Endothelial cell of umbilical vein (primary cell): ENCODE data around the gene PIGT. TPM values are rescaled to one million over a fixed set of nuclear protein-coding genes. Genes with fewer than 3 reads are reported as not detected.

ENCODE experiments used
- BruUV-seq: library from RNA; stranded (reverse); fragments of 400-500 nt; replicated peaks from 2 replicates; lab custom pipeline; 2021; lab: Mats Ljungman, UMichigan
- CTCF ChIA-PET: fragments of 300-600, 350-600 bp; sonication (Branson Sonifier 250); formaldehyde crosslinking; loops from one replicate; lab custom pipeline; 2021; ENCODE audit warnings: antibody characterized with exemption, inconsistent platforms; lab: Charles Lee
- POLR2A ChIA-PET: fragments of 300-600, 350-600 bp; sonication (Branson Sonifier 250); formaldehyde crosslinking; loops from one replicate; lab custom pipeline; 2021; ENCODE audit warnings: antibody characterized with exemption, inconsistent platforms; lab: Charles Lee
- DNase-seq: peaks from one replicate; pipeline ENCODE4 v3.0.0-alpha.2; 2011; ENCODE audit warnings: low read depth, low spot score
- FAIRE-seq: peaks from 2 replicates; lab custom pipeline; 2011; peaks lifted over from hg19 to GRCh38; lab: Jason Lieb, UNC
- H2AFZ ChIP-seq: 2 replicates; pipeline ENCODE4 v1.6.0; 2012; ENCODE audit warnings: low read depth, low read length, control low read depth, inconsistent platforms
- H3K27ac ChIP-seq: 2 replicates; pipeline ENCODE4 v1.5.1; 2011; ENCODE audit warnings: low read depth, mild to moderate bottlenecking, control low read depth, low read length, moderate library complexity; ENCODE audit not compliant: insufficient read depth
- H3K27me3 ChIP-seq, 2 experiments: 2 replicates each; pipeline versions ENCODE4 v1.6.0 to v1.6.1; 2011; ENCODE audit warnings: low read length in 2 of 2, mixed read lengths in 1 of 2; ENCODE audit not compliant: control insufficient read depth in 2 of 2, insufficient read depth in 2 of 2
- H3K36me3 ChIP-seq, 2 experiments: 2 replicates in 1 of 2; 3 replicates in 1 of 2; pipeline ENCODE4 v1.5.1; 2011; ENCODE audit warnings: low read length in 2 of 2, mild to moderate bottlenecking in 1 of 2, moderate library complexity in 1 of 2; ENCODE audit not compliant: control insufficient read depth in 2 of 2, insufficient read depth in 2 of 2; ENCODE audit errors: extremely low read depth in 1 of 2
- H3K4me1 ChIP-seq: 3 replicates; pipeline ENCODE4 v1.5.1; 2011; ENCODE audit warnings: mild to moderate bottlenecking, low read length; ENCODE audit not compliant: control insufficient read depth, insufficient read depth; ENCODE audit errors: extremely low read depth
- H3K4me2 ChIP-seq: 2 replicates; pipeline ENCODE4 v1.6.1; 2011; ENCODE audit warnings: low read length, control low read depth, mixed read lengths; ENCODE audit not compliant: insufficient read depth
- H3K4me3 ChIP-seq, 3 experiments: fragments of 200-600 bp in 1 of 3; sonication (generic), shearing (Covaris generic) in 1 of 3; replicated peaks in 1 of 3; 2 replicates each; pipeline ENCODE4 v1.5.1; 2011 to 2016; ENCODE audit warnings: control low read depth in 3 of 3, low read length in 3 of 3, mild to moderate bottlenecking in 2 of 3, inconsistent platforms in 1 of 3, low read depth in 1 of 3, moderate library complexity in 1 of 3; ENCODE audit not compliant: insufficient read depth in 1 of 3
- H3K79me2 ChIP-seq: 2 replicates; pipeline ENCODE4 v1.6.0; 2012; ENCODE audit warnings: low read length, inconsistent platforms; ENCODE audit not compliant: control insufficient read depth, insufficient read depth
- H3K9ac ChIP-seq: replicated peaks from 2 replicates; pipeline ENCODE3; 2011; ENCODE audit warnings: low read length, control low read depth; ENCODE audit not compliant: insufficient read depth; ENCODE audit errors: extremely low read depth
- H3K9me1 ChIP-seq: replicated peaks from 3 replicates; pipeline ENCODE4 v1.6.0; 2011; ENCODE audit warnings: mild to moderate bottlenecking, low read length; ENCODE audit not compliant: control insufficient read depth, insufficient read depth; ENCODE audit errors: extremely low read depth
- H3K9me3 ChIP-seq: replicated peaks from 2 replicates; pipeline ENCODE4 v1.5.1; 2012; ENCODE audit warnings: low read length, inconsistent platforms; ENCODE audit not compliant: control insufficient read depth, insufficient read depth
- H4K20me1 ChIP-seq: replicated peaks from 2 replicates; pipeline ENCODE3; 2011; ENCODE audit warnings: mild to moderate bottlenecking, low read length; ENCODE audit not compliant: control insufficient read depth, insufficient read depth; ENCODE audit errors: extremely low read depth
- CTCF ChIP-seq, 2 donors: IDR thresholded peaks; 1 replicate in 1 of 2; 2 replicates in 1 of 2; pipeline ENCODE4 v1.5.1; 2011; ENCODE audit warnings: low read length in 2 of 2, mild to moderate bottlenecking in 2 of 2, moderate library complexity in 2 of 2, control low read depth in 1 of 2, inconsistent platforms in 1 of 2, low read depth in 1 of 2; ENCODE audit not compliant: insufficient read depth in 1 of 2; ENCODE audit errors: extremely low read depth in 1 of 2
- EZH2 ChIP-seq: IDR thresholded peaks from 2 replicates; pipeline ENCODE4 v1.6.1; 2012; ENCODE audit warnings: borderline replicate concordance, low read depth, mild to moderate bottlenecking, moderate library complexity, low read length, inconsistent platforms; ENCODE audit not compliant: severe bottlenecking
- FOS ChIP-seq: IDR thresholded peaks from 2 replicates; pipeline ENCODE4 v1.6.1; 2011; ENCODE audit warnings: mild to moderate bottlenecking, low read length, moderate library complexity, borderline replicate concordance; ENCODE audit not compliant: insufficient read depth
- GATA2 ChIP-seq: IDR thresholded peaks from 2 replicates; pipeline ENCODE4 v1.7.0; 2011; ENCODE audit warnings: low read depth, mild to moderate bottlenecking, moderate library complexity, mixed read lengths, low read length; ENCODE audit not compliant: insufficient read length, insufficient read depth
- JUN ChIP-seq: IDR thresholded peaks from 2 replicates; pipeline ENCODE4 v1.6.1; 2011; ENCODE audit warnings: borderline replicate concordance, low read depth; ENCODE audit not compliant: insufficient read length, insufficient read depth
- MYC ChIP-seq: IDR thresholded peaks from one replicate; pipeline ENCODE4 v1.6.1; 2011; ENCODE audit warnings: mild to moderate bottlenecking, low read depth, low read length
- POLR2A ChIP-seq: IDR thresholded peaks from 2 replicates; pipeline ENCODE4 v1.6.1; 2012; ENCODE audit warnings: low read depth, mild to moderate bottlenecking, control low read depth, low read length
- POLR2AphosphoS5 ChIP-seq: IDR thresholded peaks from 2 replicates; pipeline ENCODE4 v1.6.1; 2012; ENCODE audit warnings: low read depth, mild to moderate bottlenecking, control low read depth, low read length, moderate library complexity; ENCODE audit not compliant: insufficient read depth
- dilution Hi-C: fragments of 300-500 bp; cut with MboI; formaldehyde crosslinking; loops from one replicate; pipeline ENCODE4 v1.15.0; 2019; ENCODE audit warnings: low sequenced_read_pairs; ENCODE audit not compliant: extremely low pct_ligation_motif_present
- intact Hi-C: fragments of 100-400 bp; cut with micrococcal nuclease; formaldehyde crosslinking; loops from one replicate; pipeline ENCODE4 v1.10.0; 2022
- polyA plus RNA-seq, 4 experiments: library from polyadenylated mRNA; depleted of rRNA in 3 of 4; stranded (reverse) in 3 of 4; unstranded in 1 of 4; fragments of >200 nt; gene quantifications; 2 replicates each; pipeline versions ENCODE4 v1.2.1 to v1.2.3, GENCODE V29; 2011 to 2012; ENCODE audit warnings: missing spikeins in 1 of 4
- total RNA-seq: library from RNA; stranded (reverse); gene quantifications from 2 replicates; pipeline ENCODE4 v1.2.3, GENCODE V29; 2021
- TF ChIP-seq, protein P1 (sequence below): IDR thresholded peaks from 2 replicates; pipeline ENCODE4 v1.6.1; 2011; ENCODE audit not compliant: insufficient read depth, insufficient read length

PIGT gene
- total and polyA plus RNA-seq, 2 donors (not counting 3 experiments of a cell fraction or from before 2014, with no cell fraction given), result 96.8 to 143 TPM

GRCh38 chr20:45448270-45448669, 32.3 kb downstream of the PIGT start:
- no peaks in the 10 kb centered on the region for H3K4me1 ChIP-seq
- no peaks in the 10 kb centered on the region for H3K9me3 ChIP-seq
- H3K27ac ChIP-seq, result no peak overlapping the region
- H2AFZ ChIP-seq, result no peak overlapping the region
- H3K9me1 ChIP-seq, result no peaks in the 10 kb centered on the region
- H3K27me3 ChIP-seq, result peaks cover 5 to 8% of the 10 kb centered on the region in 2 experiments
- POLR2A ChIA-PET, result no interaction called here
- no peaks in the 10 kb centered on the region for H3K79me2 ChIP-seq
- FAIRE-seq (no peak), DNase-seq (no peak)
- CTCF ChIA-PET, result interaction anchor here (1.9 to 8.5 kb wide), 4 partner anchors 17 to 323 kb away, joined by 5 to 88 read pairs (median 30); no protein-coding TSS in a partner anchor
- dilution Hi-C loops, result no loop called here
- no peaks in the 10 kb centered on the region for H3K36me3 ChIP-seq
- H3K4me3 ChIP-seq, result no peak overlapping the region
- H3K4me2 ChIP-seq, result no peak overlapping the region
- no TSS peak for BruUV-seq
- TF ChIP-seq POLR2AphosphoS5 (no peak), POLR2A (no peak), MYC (no peak), JUN (no peak), CTCF (IDR thresholded peaks at IDR 0.05; ENCODE audit: extremely low read depth in 1 of 2, insufficient read depth in 1 of 2, low read depth in 1 of 2, low read length in 2 of 2) (no peak), FOS (no peak), GATA2 (no peak), EZH2 (no peak)
- TF ChIP-seq, protein P1, sequence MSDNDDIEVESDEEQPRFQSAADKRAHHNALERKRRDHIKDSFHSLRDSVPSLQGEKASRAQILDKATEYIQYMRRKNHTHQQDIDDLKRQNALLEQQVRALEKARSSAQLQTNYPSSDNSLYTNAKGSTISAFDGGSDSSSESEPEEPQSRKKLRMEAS, result no peak
- intact Hi-C loops, result no loop called here
- no peak overlapping the region for H3K9ac ChIP-seq
- no peaks in the 10 kb centered on the region for H4K20me1 ChIP-seq
